HG03066 (cell line): ENCODE measurements around the gene DNTT.

Experiments used
- ATAC-seq: cut with Tn5 transposase; IDR thresholded peaks from one replicate; pipeline ENCODE4 v1.9.1; 2021; ENCODE audit warnings: low read depth; ENCODE audit not compliant: unreplicated experiment

Gene DNTT

GRCh38 chr10:96304230-96304629 lies at the start of gene DNTT:
TSS of gene DNTT (plus strand) at chr10:96304434. CDS start at chr10:96304498, 64 bp downstream.
- no peak for ATAC-seq

- no peak for ATAC-seq
Measured at GRCh38 chr10:96254976-96255375, 49.3 kb upstream of the DNTT start.

- ATAC-seq: no peak
Measured at GRCh38 chr10:96255549-96256333, 48.5 kb upstream of the DNTT start.

- no peak for ATAC-seq
Measured at GRCh38 chr10:96257944-96258343, 46.3 kb upstream of the DNTT start.

- no peak for ATAC-seq
Measured at GRCh38 chr10:96259150-96259549, 45.1 kb upstream of the DNTT start.

- ATAC-seq: no peak
Measured at GRCh38 chr10:96260014-96260413, 44.2 kb upstream of the DNTT start.

- no peak for ATAC-seq
Measured at GRCh38 chr10:96261132-96261531, 43.1 kb upstream of the DNTT start.

GRCh38 chr10:96261930-96262329 lies 42.3 kb upstream of the DNTT start:
- no peak for ATAC-seq

GRCh38 chr10:96263176-96263575 lies 41.1 kb upstream of the DNTT start:
- no peak for ATAC-seq

GRCh38 chr10:96263669-96264068 lies 40.6 kb upstream of the DNTT start:
- ATAC-seq: no peak

GRCh38 chr10:96264938-96265337 lies 39.3 kb upstream of the DNTT start:
- no peak for ATAC-seq

- no peak for ATAC-seq
Measured at GRCh38 chr10:96266118-96266770, 38.0 kb upstream of the DNTT start.

- ATAC-seq: no peak
Measured at GRCh38 chr10:96267234-96267705, 37.0 kb upstream of the DNTT start.

GRCh38 chr10:96268341-96268909 lies 35.8 kb upstream of the DNTT start:
- no peak for ATAC-seq

- no peak for ATAC-seq
Measured at GRCh38 chr10:96269438-96270300, 34.6 kb upstream of the DNTT start.

- no peak for ATAC-seq
Measured at GRCh38 chr10:96270571-96270970, 33.7 kb upstream of the DNTT start.

- ATAC-seq: peak; percentile 67
Measured at GRCh38 chr10:96271016-96271815, 33.0 kb upstream of the DNTT start, which contains the start of gene BLNK. TSS of gene BLNK (minus strand) at chr10:96271569. CDS start at chr10:96271398, 171 bp downstream.

GRCh38 chr10:96272316-96273280 lies 31.6 kb upstream of the DNTT start:
- no peak for ATAC-seq
